SK-N-SH treated with all-trans-retinoic acid at 6 μM for 48 hours (cell line): ENCODE data around the gene MED15.

Experiments
- ATAC-seq: fragments of 200-7000 bp; cut with Tn5 transposase; 3 replicates; pipeline ENCODE4 v1.9.1; 2020; ENCODE audit warnings: mild to moderate bottlenecking, moderate library complexity
- ARNTL ChIP-seq: fragments of 450-650 bp; formaldehyde crosslinking; IDR thresholded peaks from 2 replicates; pipeline ENCODE4 v1.5.0; 2020; ENCODE audit warnings: low read depth, mild to moderate bottlenecking, moderate library complexity, borderline replicate concordance
- BACH2 ChIP-seq: fragments of 250-450 bp; sonication (Bioruptor Pico); IDR thresholded peaks from 2 replicates; pipeline ENCODE4 v1.9.0; 2021; ENCODE audit warnings: mild to moderate bottlenecking, borderline replicate concordance
- CREB5 ChIP-seq: fragments of 250-450 bp; sonication (Bioruptor Pico); IDR thresholded peaks from 2 replicates; pipeline ENCODE4 v1.5.1; 2020; ENCODE audit warnings: low read depth, mild to moderate bottlenecking, moderate library complexity
- CSDC2 ChIP-seq: fragments of 250-450 bp; sonication (Bioruptor Pico); IDR thresholded peaks from 2 replicates; pipeline ENCODE4 v1.5.0; 2020; ENCODE audit warnings: mild to moderate bottlenecking, moderate library complexity
- CSRNP3 ChIP-seq: fragments of 250-450 bp; sonication (Bioruptor Pico); IDR thresholded peaks from 2 replicates; pipeline ENCODE4 v1.5.1; 2021; ENCODE audit warnings: mild to moderate bottlenecking, moderate library complexity
- ESRRG ChIP-seq: fragments of 250-450 bp; sonication (Bioruptor Pico); IDR thresholded peaks from 2 replicates; pipeline ENCODE4 v1.6.1; 2021; ENCODE audit warnings: mild to moderate bottlenecking
- GLIS3 ChIP-seq: fragments of 250-450 bp; sonication (Bioruptor Pico); IDR thresholded peaks from 2 replicates; pipeline ENCODE4 v1.5.0; 2020; ENCODE audit warnings: mild to moderate bottlenecking, moderate library complexity
- ISL1 ChIP-seq: fragments of 250-450 bp; sonication (Bioruptor Pico); IDR thresholded peaks from 2 replicates; pipeline ENCODE4 v2.1.2; 2022; ENCODE audit warnings: mild to moderate bottlenecking, moderate library complexity
- OSR1 ChIP-seq: fragments of 250-450 bp; sonication (Bioruptor Pico); IDR thresholded peaks from 2 replicates; pipeline ENCODE4 v1.8.0; 2022; ENCODE audit warnings: moderate library complexity, mild to moderate bottlenecking, inconsistent platforms
- PATZ1 ChIP-seq: fragments of 250-450 bp; sonication (Bioruptor Pico); IDR thresholded peaks from 2 replicates; pipeline ENCODE4 v1.8.0; 2020; ENCODE audit warnings: mild to moderate bottlenecking, moderate library complexity, borderline replicate concordance
- POU6F1 ChIP-seq: fragments of 250-450 bp; sonication (Bioruptor Pico); IDR thresholded peaks from 2 replicates; pipeline ENCODE4 v1.8.0; 2021; ENCODE audit warnings: low read depth, mild to moderate bottlenecking, moderate library complexity, borderline replicate concordance
- RARB ChIP-seq: fragments of 250-450 bp; sonication (Bioruptor Pico); IDR thresholded peaks from 2 replicates; pipeline ENCODE4 v1.8.0; 2021; ENCODE audit warnings: mild to moderate bottlenecking, moderate library complexity
- SNAI2 ChIP-seq: fragments of 250-450 bp; sonication (Bioruptor Pico); IDR thresholded peaks from 2 replicates; pipeline ENCODE4 v1.5.0; 2020; ENCODE audit warnings: mild to moderate bottlenecking, moderate library complexity
- TCF4 ChIP-seq: fragments of 250-450 bp; sonication (Bioruptor Pico); IDR thresholded peaks from 2 replicates; pipeline ENCODE4 v1.8.0; 2021; ENCODE audit warnings: mild to moderate bottlenecking, moderate library complexity, borderline replicate concordance
- TSHZ2 ChIP-seq: fragments of 250-450 bp; sonication (Bioruptor Pico); IDR thresholded peaks from 2 replicates; pipeline ENCODE4 v1.5.0; 2020; ENCODE audit warnings: mild to moderate bottlenecking, moderate library complexity
- ZC3H10 ChIP-seq: fragments of 250-450 bp; sonication (Bioruptor Pico); IDR thresholded peaks from 2 replicates; pipeline ENCODE4 v1.5.1; 2021; ENCODE audit warnings: mild to moderate bottlenecking, moderate library complexity
- ZFP3 ChIP-seq: fragments of 250-450 bp; sonication (Bioruptor Pico); IDR thresholded peaks from 2 replicates; pipeline ENCODE4 v1.5.0; 2020; ENCODE audit warnings: mild to moderate bottlenecking, moderate library complexity
- ZFP30 ChIP-seq: fragments of 450-650 bp; formaldehyde crosslinking; IDR thresholded peaks from 2 replicates; pipeline ENCODE4 v1.5.0; 2022; ENCODE audit warnings: mild to moderate bottlenecking, moderate library complexity
- ZNF565 ChIP-seq: fragments of 450-650 bp; formaldehyde crosslinking; conservative IDR thresholded peaks from 2 replicates; pipeline ENCODE4 v1.5.0; 2020; ENCODE audit warnings: low read depth, mild to moderate bottlenecking, moderate library complexity
- ZNF8 ChIP-seq: fragments of 450-650 bp; formaldehyde crosslinking; IDR thresholded peaks from 2 replicates; pipeline ENCODE4 v1.5.0; 2020; ENCODE audit warnings: mild to moderate bottlenecking, moderate library complexity

MED15 gene

GRCh38 chr22:20533095-20533878 is 25.9 kb downstream of the MED15 start (continued):
- TF ChIP-seq CSDC2 (CRISPR knock-in tag) (no peak), ZFP30 (CRISPR knock-in tag) (no peak), ZNF8 (CRISPR knock-in tag) (no peak), GLIS3 (CRISPR knock-in tag) (no peak), ARNTL (CRISPR knock-in tag) (no peak)

GRCh38 chr22:20533879-20534265 is 26.5 kb downstream of the MED15 start:
- TF ChIP-seq SNAI2 (CRISPR knock-in tag) = no peak
- TF ChIP-seq ESRRG (CRISPR knock-in tag) = no peak
- TF ChIP-seq OSR1 (CRISPR knock-in tag) = no peak
- no peak for TF ChIP-seq CSDC2 (CRISPR knock-in tag)
- no peak for TF ChIP-seq ZNF8 (CRISPR knock-in tag)
- no peak for TF ChIP-seq ZC3H10
- no peak for TF ChIP-seq CSRNP3
- no peak; the same call in 1 of the 2 replicates for TF ChIP-seq TCF4
- no peak for TF ChIP-seq PATZ1 (CRISPR knock-in tag)
- TF ChIP-seq CREB5 = no peak
- no peak for TF ChIP-seq ZFP3 (CRISPR knock-in tag)
- TF ChIP-seq ISL1 (CRISPR knock-in tag) = no peak
- no peak for ATAC-seq

GRCh38 chr22:20536590-20537324 is 29.3 kb downstream of the MED15 start:
- no peak for ATAC-seq
- TF ChIP-seq TCF4 (peak; percentile 56; the same call in 1 of the 2 replicates), ZFP30 (CRISPR knock-in tag) (no peak)

- ATAC-seq = no peak
- no peak for TF ChIP-seq POU6F1 (CRISPR knock-in tag)
- no peak for TF ChIP-seq RARB (CRISPR knock-in tag)
- no peak for TF ChIP-seq ZFP3 (CRISPR knock-in tag)
- TF ChIP-seq ZNF8 (CRISPR knock-in tag) = no peak
- no peak for TF ChIP-seq ZNF565
- TF ChIP-seq SNAI2 (CRISPR knock-in tag) = no peak
- no peak for TF ChIP-seq CREB5
- no peak for TF ChIP-seq BACH2 (CRISPR knock-in tag)
- TF ChIP-seq TSHZ2 = no peak
- TF ChIP-seq ZC3H10 = no peak
- TF ChIP-seq OSR1 (CRISPR knock-in tag) = no peak
- TF ChIP-seq ESRRG (CRISPR knock-in tag) = no peak
- no peak for TF ChIP-seq ZFP30 (CRISPR knock-in tag)
- TF ChIP-seq TCF4 = no peak
These were observed 29.9 kb downstream of the MED15 start for GRCh38 chr22:20537325-20537756.
